ENCODE results near the gene ATP6V1E1. TPM values are rescaled to one million over a fixed set of nuclear protein-coding genes. Genes with fewer than 3 reads are reported as not detected.
A peak's percentile ranks its signal among the peaks of the same experiment; 100 is the strongest.

ATP6V1E1 gene
- total and polyA plus RNA-seq, 9 of the 15 experiments (the other 6 are each of a cell fraction or from before 2014, with no cell fraction given), result 122 to 249 (median 179) TPM

DNA sequence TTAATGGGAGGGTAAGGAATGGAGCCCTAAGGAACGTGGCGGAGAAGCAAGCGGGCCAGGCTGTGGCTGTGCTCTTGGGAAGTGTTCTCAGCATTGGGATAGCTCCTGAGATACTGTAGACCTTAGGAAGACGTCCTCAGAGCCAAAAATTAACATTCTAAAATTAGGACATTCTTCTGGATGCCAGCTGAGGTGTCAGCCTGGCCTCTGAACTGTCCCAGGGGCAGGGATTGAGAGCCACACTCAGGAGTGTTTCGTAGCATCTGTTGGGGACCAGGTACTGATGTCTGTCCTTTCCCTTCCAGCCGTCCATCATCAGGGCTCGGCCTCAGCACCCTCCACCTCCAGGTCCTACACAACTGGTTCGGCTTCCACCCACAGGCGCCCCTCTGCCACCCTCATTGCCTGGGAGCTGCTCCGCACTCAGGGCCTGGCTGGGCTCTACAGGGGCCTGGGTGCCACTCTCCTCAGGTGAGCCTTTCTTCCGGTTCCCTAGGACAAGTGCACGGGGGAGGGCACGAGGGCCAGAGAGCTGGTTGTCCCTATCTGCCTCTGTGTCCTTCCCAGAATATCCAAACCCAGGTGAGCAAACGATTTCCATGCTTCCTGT is 41.6 kb downstream of the ATP6V1E1 start:
- TF ChIP-seq, protein P1, sequence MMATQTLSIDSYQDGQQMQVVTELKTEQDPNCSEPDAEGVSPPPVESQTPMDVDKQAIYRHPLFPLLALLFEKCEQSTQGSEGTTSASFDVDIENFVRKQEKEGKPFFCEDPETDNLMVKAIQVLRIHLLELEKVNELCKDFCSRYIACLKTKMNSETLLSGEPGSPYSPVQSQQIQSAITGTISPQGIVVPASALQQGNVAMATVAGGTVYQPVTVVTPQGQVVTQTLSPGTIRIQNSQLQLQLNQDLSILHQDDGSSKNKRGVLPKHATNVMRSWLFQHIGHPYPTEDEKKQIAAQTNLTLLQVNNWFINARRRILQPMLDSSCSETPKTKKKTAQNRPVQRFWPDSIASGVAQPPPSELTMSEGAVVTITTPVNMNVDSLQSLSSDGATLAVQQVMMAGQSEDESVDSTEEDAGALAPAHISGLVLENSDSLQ (IDR thresholded peaks at IDR 0.05), result 0 out of 2 replicates have a peak, but pooled peaks have one; percentile 7
- TF ChIP-seq NEUROD1 (IDR thresholded peaks at IDR 0.05; ENCODE audit: borderline replicate concordance, low read depth, low read length, partially characterized antibody), result no peak
- Histone ChIP-seq H2AFZ (ENCODE audit: low read depth, low read length) (no peak overlapping the region), H3K4me3 (no peak overlapping the region), H3K27ac (ENCODE audit: extremely low read depth, low read depth, low read length) (no peak overlapping the region), H3K4me1 (replicated peaks in 1 of 2; ENCODE audit: control insufficient read depth in 2 of 2, insufficient read depth in 2 of 2, low read length in 2 of 2) (no peaks in the 10 kb centered on the region; a peak in 1 of 5 replicates), H3K9me1 (ENCODE audit: control insufficient read depth, insufficient read depth, low read length) (no peaks in the 10 kb centered on the region), H3K4me2 (ENCODE audit: insufficient read depth, low read length) (no peak overlapping the region), H4K20me1 (replicated peaks; ENCODE audit: control insufficient read depth, insufficient read depth, low read length) (no peaks in the 10 kb centered on the region), H3K9me3 (replicated peaks; ENCODE audit: control insufficient read depth, insufficient read depth, low read depth, low read length) (no peaks in the 10 kb centered on the region), H3K9ac (ENCODE audit: insufficient read depth in 1 of 2, low read depth in 2 of 2, low read length in 2 of 2) (no peak overlapping the region), H3K79me2 (ENCODE audit: control insufficient read depth, insufficient read depth, low read length) (no peaks in the 10 kb centered on the region), H3K36me3 (ENCODE audit: control insufficient read depth, insufficient read depth, low read length) (peaks cover 20% of the 10 kb centered on the region; the same call in 1 of the 3 replicates), H3K27me3 (ENCODE audit: control insufficient read depth in 2 of 2, insufficient read depth in 2 of 2, low read length in 2 of 2) (peaks cover 4 to 14% of the 10 kb centered on the region in 2 experiments; a peak in 2 of 5 replicates)
- no TSS peak for BruUV-seq (replicated peaks)
- DNase-seq (ENCODE audit: extremely low read depth in 1 of 4, low spot score in 3 of 4) (no peak), ATAC-seq (peak; percentile 17), FAIRE-seq (no peak)
- ChIA-PET POLR2A (interaction anchor here (0.6 to 1.9 kb wide), 5 partner anchors 8 to 21 kb away, joined by 3 to 12 read pairs (median 4); no protein-coding TSS in a partner anchor), CTCF (ENCODE audit: low intra/inter-chr PET ratio) (no interaction called here)
- intact Hi-C loops (cut with micrococcal nuclease), result no loop called here
- WGBS (ENCODE audit: insufficient coverage, low coverage, missing lambda C conversion rate), result 15% methylated on average over 14 of the region's 14 CpGs
- in situ Hi-C loops (cut with MboI), result no loop called here

DNA sequence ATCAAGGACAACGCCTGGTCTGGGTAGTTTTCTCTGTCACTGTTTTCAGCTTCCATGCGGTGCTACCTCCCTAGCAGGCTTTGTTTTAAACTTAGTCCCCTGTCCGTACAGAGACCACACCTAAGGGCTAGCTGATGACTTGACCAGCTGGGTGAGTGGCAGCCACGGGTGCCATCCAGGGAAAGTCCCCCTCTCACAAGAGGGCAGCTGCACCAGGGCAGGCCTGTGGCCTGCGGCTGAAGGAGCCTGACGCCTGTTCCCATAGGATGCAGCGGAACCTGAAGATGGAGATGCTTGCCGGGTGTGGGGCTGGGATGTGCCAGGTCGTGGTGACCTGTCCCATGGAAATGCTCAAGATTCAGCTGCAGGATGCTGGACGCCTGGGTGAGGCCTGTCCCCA is 45.4 kb downstream of the ATP6V1E1 start:
- Histone ChIP-seq H3K4me2 (ENCODE audit: insufficient read depth, low read length) (no peak overlapping the region), H4K20me1 (replicated peaks; ENCODE audit: control insufficient read depth, insufficient read depth, low read length) (no peaks in the 10 kb centered on the region), H3K27ac (ENCODE audit: extremely low read depth, low read depth, low read length) (no peak overlapping the region), H3K4me1 (replicated peaks in 1 of 2; ENCODE audit: control insufficient read depth in 2 of 2, insufficient read depth in 2 of 2, low read length in 2 of 2) (peaks cover 4 to 21% of the 10 kb centered on the region in 2 experiments; a peak in 3 of 5 replicates), H3K79me2 (ENCODE audit: control insufficient read depth, insufficient read depth, low read length) (no peaks in the 10 kb centered on the region), H3K9me3 (replicated peaks; ENCODE audit: control insufficient read depth, insufficient read depth, low read depth, low read length) (no peaks in the 10 kb centered on the region), H3K4me3 (no peak overlapping the region), H3K9ac (ENCODE audit: insufficient read depth in 1 of 2, low read depth in 2 of 2, low read length in 2 of 2) (0 out of 4 replicates have a peak overlapping the region, but pooled peaks of 1 of the 2 experiments have one; percentile 28), H3K9me1 (ENCODE audit: control insufficient read depth, insufficient read depth, low read length) (no peaks in the 10 kb centered on the region), H3K36me3 (ENCODE audit: control insufficient read depth, insufficient read depth, low read length) (no peaks in the 10 kb centered on the region), H3K27me3 (ENCODE audit: control insufficient read depth in 2 of 2, insufficient read depth in 2 of 2, low read length in 2 of 2) (peaks cover 4 to 31% of the 10 kb centered on the region in 2 experiments; a peak in 3 of 5 replicates), H2AFZ (ENCODE audit: low read depth, low read length) (no peak overlapping the region)
- DNase-seq (ENCODE audit: extremely low read depth in 1 of 4, low spot score in 3 of 4) (no peak), ATAC-seq (no peak), FAIRE-seq (no peak)
- BruUV-seq (replicated peaks), result no TSS peak
- ChIA-PET CTCF (ENCODE audit: low intra/inter-chr PET ratio) (no interaction called here), POLR2A (interaction anchor here (0.5 to 1.5 kb wide), 4 partner anchors 8 to 40 kb away, joined by 3 to 6 read pairs (median 4); no protein-coding TSS in a partner anchor)
- in situ Hi-C loops (cut with MboI) (no loop called here), intact Hi-C loops (cut with micrococcal nuclease) (no loop called here)
- TF ChIP-seq, protein P2, sequence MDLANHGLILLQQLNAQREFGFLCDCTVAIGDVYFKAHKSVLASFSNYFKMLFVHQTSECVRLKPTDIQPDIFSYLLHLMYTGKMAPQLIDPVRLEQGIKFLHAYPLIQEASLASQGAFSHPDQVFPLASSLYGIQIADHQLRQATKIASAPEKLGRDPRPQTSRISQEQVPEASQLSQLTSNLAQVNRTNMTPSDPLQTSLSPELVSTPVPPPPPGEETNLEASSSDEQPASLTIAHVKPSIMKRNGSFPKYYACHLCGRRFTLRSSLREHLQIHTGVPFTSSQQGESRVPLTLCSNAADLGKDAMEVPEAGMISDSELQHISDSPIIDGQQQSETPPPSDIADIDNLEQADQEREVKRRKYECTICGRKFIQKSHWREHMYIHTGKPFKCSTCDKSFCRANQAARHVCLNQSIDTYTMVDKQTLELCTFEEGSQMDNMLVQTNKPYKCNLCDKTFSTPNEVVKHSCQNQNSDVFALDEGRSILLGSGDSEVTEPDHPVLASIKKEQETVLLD (IDR thresholded peaks at IDR 0.05), result no peak
- TF ChIP-seq SIN3A (IDR thresholded peaks at IDR 0.05; ENCODE audit: borderline replicate concordance in 2 of 2, control insufficient read depth in 1 of 2, low read depth in 2 of 2, low read length in 2 of 2) (no peak), ZNF75A (CRISPR knock-in tag; IDR thresholded peaks at IDR 0.05) (no peak), ZNF408 (CRISPR knock-in tag; IDR thresholded peaks at IDR 0.05; ENCODE audit: low read depth) (no peak), FOSL1 (tag; conservative IDR thresholded peaks at IDR 0.05) (no peak)
- 32% methylated on average over 10 of the region's 10 CpGs for WGBS (ENCODE audit: insufficient coverage, low coverage, missing lambda C conversion rate)
